T-helper 2 cell treated with Interferon-gamma antibody and Interleukin-4, amounts not matched to agents 100 ng/mL and 5 ng/mL, for 36 hours (primary cell): ENCODE data around the gene CBLN2. TPM values are rescaled to one million over a fixed set of nuclear protein-coding genes. Genes with fewer than 3 reads are reported as not detected.

Experiments used
- intact Hi-C: fragments of 100-400 bp; cut with micrococcal nuclease; formaldehyde crosslinking; loops from one replicate; pipeline ENCODE4 v1.15.1; 2023
- total RNA-seq: library from RNA; stranded (reverse); gene quantifications from 2 replicates; pipeline ENCODE4 v1.2.3, GENCODE V29; 2022

The CBLN2 gene
- total RNA-seq, result not detected in 2 replicates

GRCh38 chr18:72544092-72544886, at the start of gene CBLN2:
TSS of gene CBLN2 (minus strand) at chr18:72544342. CDS start at chr18:72542160, 2,182 bp downstream.
- intact Hi-C loops, result loop anchor here (5.0 kb wide), 1 partner anchor 1612 kb away; no protein-coding TSS in a partner anchor

- intact Hi-C loops, result no loop called here
These were observed 44.2 kb upstream of the CBLN2 start for GRCh38 chr18:72588360-72588759.

GRCh38 chr18:72584787-72585186, 40.6 kb upstream of the CBLN2 start:
- intact Hi-C loops, result no loop called here

GRCh38 chr18:72581976-72582375, 37.8 kb upstream of the CBLN2 start:
- intact Hi-C loops, result no loop called here

GRCh38 chr18:72572896-72573295, 28.8 kb upstream of the CBLN2 start:
- intact Hi-C loops, result no loop called here

- intact Hi-C loops, result no loop called here
These were observed 22.1 kb upstream of the CBLN2 start for GRCh38 chr18:72566290-72566689.

- intact Hi-C loops, result no loop called here
These were observed 11.8 kb upstream of the CBLN2 start for GRCh38 chr18:72555968-72556367.

GRCh38 chr18:72555101-72555500, 11.0 kb upstream of the CBLN2 start:
- intact Hi-C loops, result no loop called here

GRCh38 chr18:72543357-72544055, 636 bp downstream of the CBLN2 start:
- intact Hi-C loops, result loop anchor here (5.0 kb wide), 1 partner anchor 1611 kb away; no protein-coding TSS in a partner anchor

GRCh38 chr18:72542984-72543356, 1.2 kb downstream of the CBLN2 start:
- intact Hi-C loops, result loop anchor here (5.0 kb wide), 1 partner anchor 1611 kb away; no protein-coding TSS in a partner anchor

- intact Hi-C loops, result loop anchor here (5.0 kb wide), 1 partner anchor 1610 kb away; no protein-coding TSS in a partner anchor
These were observed 1.8 kb downstream of the CBLN2 start for GRCh38 chr18:72542342-72542741.

GRCh38 chr18:72541871-72542332, 2.2 kb downstream of the CBLN2 start:
- intact Hi-C loops, result loop anchor here (5.0 kb wide), 1 partner anchor 1610 kb away; no protein-coding TSS in a partner anchor

GRCh38 chr18:72539901-72540300, 4.2 kb downstream of the CBLN2 start:
- intact Hi-C loops, result loop anchor here (5.0 kb wide), 1 partner anchor 1608 kb away; no protein-coding TSS in a partner anchor

GRCh38 chr18:72530622-72531021, 13.5 kb downstream of the CBLN2 start:
- intact Hi-C loops, result no loop called here

GRCh38 chr18:72504866-72505265, 39.3 kb downstream of the CBLN2 start:
- intact Hi-C loops, result no loop called here

- intact Hi-C loops, result no loop called here
These were observed 41.3 kb downstream of the CBLN2 start for GRCh38 chr18:72502671-72503431.

- intact Hi-C loops, result no loop called here
These were observed 51.6 kb downstream of the CBLN2 start for GRCh38 chr18:72492497-72492896.
